ENCODE measurements around the gene N4BP2. TPM values are rescaled to one million over a fixed set of nuclear protein-coding genes. Genes with fewer than 3 reads are reported as not detected.

The N4BP2 gene
- total RNA-seq, 1 experiment from 2014 or later: 8.8 TPM

DNA sequence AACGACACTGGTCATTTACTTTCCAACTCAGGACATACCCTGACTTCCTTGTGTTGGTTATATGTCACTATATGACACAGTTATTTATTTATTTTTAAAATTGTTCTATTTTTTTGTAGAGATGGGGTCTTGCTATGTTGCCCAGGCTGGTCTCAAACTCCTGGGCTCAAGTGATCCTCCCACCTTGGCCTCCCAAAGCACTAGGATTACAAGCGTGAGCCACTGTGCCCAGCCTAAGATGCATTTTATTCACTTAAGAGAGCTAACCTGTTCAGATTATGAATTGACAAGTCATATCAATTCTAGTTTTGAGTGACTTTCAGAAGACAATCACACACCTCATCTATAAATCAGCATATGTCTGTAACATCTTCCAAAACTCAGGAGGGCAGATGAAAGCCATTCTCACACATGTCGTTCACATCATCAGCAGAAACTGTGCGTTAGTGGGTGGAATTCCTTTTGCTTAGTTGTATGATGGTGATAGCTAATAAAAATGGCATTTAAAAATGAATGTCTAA is 130.8 kb downstream of the N4BP2 start:
- no peaks in the 10 kb centered on the region for H3K27me3 Mint-ChIP-seq (ENCODE audit: insufficient read depth, unreplicated experiment)
- BruUV-seq (replicated peaks): no TSS peak
- peaks cover 17% of the 10 kb centered on the region for H3K4me1 Mint-ChIP-seq (ENCODE audit: insufficient read depth, unreplicated experiment)
- no peak overlapping the region for H3K4me3 Mint-ChIP-seq (ENCODE audit: unreplicated experiment)
- no peak overlapping the region for H3K27ac Mint-ChIP-seq (ENCODE audit: low read depth, unreplicated experiment)
- no peak for DNase-seq (ENCODE audit: unreplicated experiment)
- H3K9me3 Mint-ChIP-seq (ENCODE audit: unreplicated experiment): no peaks in the 10 kb centered on the region
- peaks cover 7% of the 10 kb centered on the region for H3K36me3 Mint-ChIP-seq (ENCODE audit: insufficient read depth, unreplicated experiment)
- intact Hi-C loops (cut with micrococcal nuclease): no loop called here
- CTCF ChIA-PET: interaction anchor here (0.6 kb wide), 1 partner anchor 18 kb away, joined by 3 read pairs; no protein-coding TSS in a partner anchor
- POLR2A ChIA-PET: interaction anchor here (0.6 to 4.3 kb wide), 3 partner anchors 21 to 129 kb away, joined by 5 to 27 read pairs (median 12); no protein-coding TSS in a partner anchor
- TF ChIP-seq, protein P1, sequence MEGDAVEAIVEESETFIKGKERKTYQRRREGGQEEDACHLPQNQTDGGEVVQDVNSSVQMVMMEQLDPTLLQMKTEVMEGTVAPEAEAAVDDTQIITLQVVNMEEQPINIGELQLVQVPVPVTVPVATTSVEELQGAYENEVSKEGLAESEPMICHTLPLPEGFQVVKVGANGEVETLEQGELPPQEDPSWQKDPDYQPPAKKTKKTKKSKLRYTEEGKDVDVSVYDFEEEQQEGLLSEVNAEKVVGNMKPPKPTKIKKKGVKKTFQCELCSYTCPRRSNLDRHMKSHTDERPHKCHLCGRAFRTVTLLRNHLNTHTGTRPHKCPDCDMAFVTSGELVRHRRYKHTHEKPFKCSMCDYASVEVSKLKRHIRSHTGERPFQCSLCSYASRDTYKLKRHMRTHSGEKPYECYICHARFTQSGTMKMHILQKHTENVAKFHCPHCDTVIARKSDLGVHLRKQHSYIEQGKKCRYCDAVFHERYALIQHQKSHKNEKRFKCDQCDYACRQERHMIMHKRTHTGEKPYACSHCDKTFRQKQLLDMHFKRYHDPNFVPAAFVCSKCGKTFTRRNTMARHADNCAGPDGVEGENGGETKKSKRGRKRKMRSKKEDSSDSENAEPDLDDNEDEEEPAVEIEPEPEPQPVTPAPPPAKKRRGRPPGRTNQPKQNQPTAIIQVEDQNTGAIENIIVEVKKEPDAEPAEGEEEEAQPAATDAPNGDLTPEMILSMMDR (IDR thresholded peaks at IDR 0.05; ENCODE audit: unreplicated experiment): no peak

DNA sequence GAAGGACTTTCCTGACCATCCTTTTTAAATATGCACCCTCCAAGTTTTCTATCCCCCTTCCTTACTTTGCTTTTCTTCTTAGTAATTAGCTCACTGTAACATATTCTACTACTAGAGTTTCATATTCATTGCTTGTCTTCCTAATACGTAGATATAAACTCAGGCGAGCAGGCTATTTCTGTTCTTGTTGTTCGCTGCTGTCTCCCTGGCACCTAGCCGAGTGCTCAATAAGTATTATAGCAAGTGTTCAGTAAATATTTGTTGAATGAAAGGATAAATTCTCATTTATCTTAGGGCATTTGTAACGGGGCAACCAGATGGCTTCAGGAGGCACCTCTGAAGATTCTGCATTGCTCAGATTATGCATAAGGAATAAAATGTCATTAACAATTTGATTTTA is 133.4 kb downstream of the N4BP2 start:
- no peaks in the 10 kb centered on the region for H3K27me3 Mint-ChIP-seq (ENCODE audit: insufficient read depth, unreplicated experiment)
- peaks cover 10% of the 10 kb centered on the region for H3K4me1 Mint-ChIP-seq (ENCODE audit: insufficient read depth, unreplicated experiment)
- H3K27ac Mint-ChIP-seq (ENCODE audit: low read depth, unreplicated experiment): no peak overlapping the region
- CTCF ChIA-PET: no interaction called here
- no peak for DNase-seq (ENCODE audit: unreplicated experiment)
- H3K9me3 Mint-ChIP-seq (ENCODE audit: unreplicated experiment): no peaks in the 10 kb centered on the region
- no TSS peak for BruUV-seq (replicated peaks)
- TF ChIP-seq, protein P1 (IDR thresholded peaks at IDR 0.05; ENCODE audit: unreplicated experiment): no peak
- H3K4me3 Mint-ChIP-seq (ENCODE audit: unreplicated experiment): no peak overlapping the region
- intact Hi-C loops (cut with micrococcal nuclease): no loop called here
- H3K36me3 Mint-ChIP-seq (ENCODE audit: insufficient read depth, unreplicated experiment): no peaks in the 10 kb centered on the region
- POLR2A ChIA-PET: interaction anchor here (0.7 kb wide), 1 partner anchor 13 kb away, joined by 3 read pairs; no protein-coding TSS in a partner anchor

DNA sequence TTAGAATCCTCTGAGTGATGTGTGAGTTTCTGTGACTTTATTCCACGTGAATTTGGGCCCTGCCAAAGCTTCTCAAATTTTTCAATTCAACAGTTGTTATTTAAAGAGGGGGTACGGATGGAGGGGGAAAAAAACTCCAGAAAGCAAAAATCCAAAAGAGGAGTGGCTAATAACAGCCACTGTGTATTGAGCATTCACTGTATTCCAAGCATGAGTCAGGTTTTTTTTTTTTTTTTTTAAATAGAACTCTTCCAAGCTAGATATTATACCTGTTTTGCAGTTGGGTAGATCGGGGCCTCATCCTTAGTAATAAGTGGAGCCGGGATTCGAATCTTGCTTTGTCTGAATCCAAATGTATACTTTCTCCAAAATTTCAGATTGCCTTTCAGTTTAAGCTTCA is 133.8 kb downstream of the N4BP2 start:
- H3K4me1 Mint-ChIP-seq (ENCODE audit: insufficient read depth, unreplicated experiment): peaks cover 10% of the 10 kb centered on the region
- BruUV-seq (replicated peaks): no TSS peak
- intact Hi-C loops (cut with micrococcal nuclease): no loop called here
- ChIA-PET POLR2A (interaction anchor here (0.7 kb wide), 1 partner anchor 13 kb away, joined by 3 read pairs; no protein-coding TSS in a partner anchor), CTCF (no interaction called here)
- no peaks in the 10 kb centered on the region for H3K27me3 Mint-ChIP-seq (ENCODE audit: insufficient read depth, unreplicated experiment)
- H3K27ac Mint-ChIP-seq (ENCODE audit: low read depth, unreplicated experiment): no peak overlapping the region
- DNase-seq (ENCODE audit: unreplicated experiment): no peak
- H3K36me3 Mint-ChIP-seq (ENCODE audit: insufficient read depth, unreplicated experiment): no peaks in the 10 kb centered on the region
- H3K9me3 Mint-ChIP-seq (ENCODE audit: unreplicated experiment): no peaks in the 10 kb centered on the region
- TF ChIP-seq, protein P1 (IDR thresholded peaks at IDR 0.05; ENCODE audit: unreplicated experiment): no peak
- no peak overlapping the region for H3K4me3 Mint-ChIP-seq (ENCODE audit: unreplicated experiment)

DNA sequence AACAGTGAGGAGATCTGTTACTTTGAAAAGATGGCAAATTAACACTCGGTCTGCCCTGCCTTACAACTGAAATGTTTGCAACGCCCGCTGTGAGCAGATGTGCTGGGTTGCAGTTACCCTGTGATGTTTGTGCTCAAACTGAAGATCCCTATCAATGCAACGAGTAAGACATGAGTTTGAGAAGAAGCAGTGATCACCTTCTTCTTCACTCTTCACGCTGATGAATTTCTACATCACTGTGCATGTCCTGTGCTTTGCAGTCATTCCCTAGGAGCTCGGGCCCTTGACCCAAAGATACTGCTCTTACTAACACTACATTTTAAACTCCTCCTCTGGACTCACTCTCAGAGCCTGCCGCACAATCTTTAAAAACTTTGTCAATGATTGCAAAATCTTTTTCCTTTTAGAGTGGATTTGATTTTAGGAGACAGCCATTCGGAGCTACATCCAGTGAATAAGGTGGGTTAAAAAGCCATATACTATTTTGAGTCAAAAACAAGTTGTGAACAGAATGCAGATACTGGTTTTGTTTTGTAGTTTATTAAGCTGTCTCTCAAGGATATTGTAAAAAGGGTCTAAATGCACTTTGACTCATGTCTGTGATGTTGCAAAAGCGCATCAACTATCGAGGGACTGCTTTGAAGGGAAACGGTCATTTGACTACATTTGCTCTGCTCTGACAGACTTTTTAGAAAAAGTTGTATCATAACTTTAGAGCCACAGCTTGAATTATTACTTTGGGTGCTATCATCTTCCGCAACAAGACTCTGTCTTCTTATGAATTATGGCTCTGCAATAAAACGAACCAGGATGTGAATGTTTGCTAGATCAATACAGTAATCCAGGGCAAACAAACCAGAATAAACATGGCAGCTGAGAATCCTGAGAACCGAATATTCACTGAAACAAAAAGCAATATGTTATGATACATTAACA is 134.5 kb downstream of the N4BP2 start:
- DNase-seq (ENCODE audit: unreplicated experiment): no peak
- intact Hi-C loops (cut with micrococcal nuclease): no loop called here
- H3K9me3 Mint-ChIP-seq (ENCODE audit: unreplicated experiment): no peaks in the 10 kb centered on the region
- POLR2A ChIA-PET: interaction anchor here (0.7 kb wide), 1 partner anchor 88 kb away, joined by 3 read pairs; no protein-coding TSS in a partner anchor
- BruUV-seq (replicated peaks): no TSS peak
- peaks cover 5% of the 10 kb centered on the region for H3K4me1 Mint-ChIP-seq (ENCODE audit: insufficient read depth, unreplicated experiment)
- no peak overlapping the region for H3K4me3 Mint-ChIP-seq (ENCODE audit: unreplicated experiment)
- H3K36me3 Mint-ChIP-seq (ENCODE audit: insufficient read depth, unreplicated experiment): no peaks in the 10 kb centered on the region
- no peak overlapping the region for H3K27ac Mint-ChIP-seq (ENCODE audit: low read depth, unreplicated experiment)
- TF ChIP-seq, protein P1 (IDR thresholded peaks at IDR 0.05; ENCODE audit: unreplicated experiment): no peak
- H3K27me3 Mint-ChIP-seq (ENCODE audit: insufficient read depth, unreplicated experiment): no peaks in the 10 kb centered on the region
- CTCF ChIA-PET: interaction anchor here (0.6 to 1.1 kb wide), 2 partner anchors 57 to 134 kb away, joined by 4 to 5 read pairs; no protein-coding TSS in a partner anchor

Data from MCF 10A (cell line).